WI38 (cell line): ENCODE data around the gene DNAJA4.

Source experiments
- H3K4me3 ChIP-seq: 2 replicates; pipeline ENCODE4 v1.5.1; 2011; ENCODE audit warnings: low read depth, mild to moderate bottlenecking, control low read depth, low read length
- CTCF ChIP-seq: IDR thresholded peaks from 2 replicates; pipeline ENCODE4 v1.5.1; 2012; ENCODE audit warnings: low read depth, mild to moderate bottlenecking, control low read depth, low read length

DNAJA4 gene

GRCh38 chr15:78327466-78327865 is 63.1 kb downstream of the DNAJA4 start:
- TF ChIP-seq CTCF = no peak
- no peak overlapping the region for H3K4me3 ChIP-seq

- TF ChIP-seq CTCF = no peak
Observed at GRCh38 chr15:78329625-78330024, 65.3 kb downstream of the DNAJA4 start.

More at GRCh38 chr15:78329625-78330024, 65.3 kb downstream of the DNAJA4 start:
- no peak overlapping the region for H3K4me3 ChIP-seq
